ENCODE results near the gene ELOVL6.
"Not testable (repeated sequence)": the region's sequence is repeated elsewhere in the genome, so short reads cannot be mapped to it uniquely, and the experiment has no call there.

The ELOVL6 gene

GRCh38 chr4:110164251-110164650 lies 34.2 kb downstream of the ELOVL6 start:
- WGBS (ENCODE audit: insufficient coverage, insufficient read length): no CpG with 5 or more reads among the region's 5 CpGs
- no peaks in the 10 kb centered on the region for H3K4me1 ChIP-seq (ENCODE audit: control insufficient read depth, insufficient read depth, low read length)
- H3K27ac ChIP-seq (ENCODE audit: low read length): no peak overlapping the region
- no peaks in the 10 kb centered on the region for H3K9me3 ChIP-seq (ENCODE audit: control insufficient read depth, insufficient read depth, low read length)
- no peaks in the 10 kb centered on the region; the same call in 1 of the 2 replicates for H3K36me3 ChIP-seq (ENCODE audit: control insufficient read depth, insufficient read depth, low read length)
- no peak for DNase-seq (ENCODE audit: low read depth, low spot score)
- H3K27me3 ChIP-seq (ENCODE audit: control insufficient read depth, insufficient read depth, low read length): no peaks in the 10 kb centered on the region
- H3K4me3 ChIP-seq (ENCODE audit: low read length): no peak overlapping the region

GRCh38 chr4:110163327-110164069 lies 34.9 kb downstream of the ELOVL6 start:
- H3K9me3 ChIP-seq (ENCODE audit: control insufficient read depth, insufficient read depth, low read length): no peaks in the 10 kb centered on the region
- no peak overlapping the region for H3K4me3 ChIP-seq (ENCODE audit: low read length)
- no peaks in the 10 kb centered on the region for H3K27me3 ChIP-seq (ENCODE audit: control insufficient read depth, insufficient read depth, low read length)
- no peak overlapping the region for H3K27ac ChIP-seq (ENCODE audit: low read length)
- DNase-seq (ENCODE audit: low read depth, low spot score): no peak
- H3K4me1 ChIP-seq (ENCODE audit: control insufficient read depth, insufficient read depth, low read length): no peaks in the 10 kb centered on the region
- WGBS (ENCODE audit: insufficient coverage, insufficient read length): no CpG with 5 or more reads among the region's 4 CpGs
- H3K36me3 ChIP-seq (ENCODE audit: control insufficient read depth, insufficient read depth, low read length): no peaks in the 10 kb centered on the region; the same call in 1 of the 2 replicates

- Histone ChIP-seq H3K4me1 (ENCODE audit: control insufficient read depth, insufficient read depth, low read length) (no peaks in the 10 kb centered on the region), H3K36me3 (ENCODE audit: control insufficient read depth, insufficient read depth, low read length) (no peaks in the 10 kb centered on the region; the same call in 1 of the 2 replicates), H3K4me3 (ENCODE audit: low read length) (no peak overlapping the region), H3K9me3 (ENCODE audit: control insufficient read depth, insufficient read depth, low read length) (no peaks in the 10 kb centered on the region), H3K27me3 (ENCODE audit: control insufficient read depth, insufficient read depth, low read length) (no peaks in the 10 kb centered on the region), H3K27ac (ENCODE audit: low read length) (no peak overlapping the region)
- DNase-seq (ENCODE audit: low read depth, low spot score): no peak
Observed at GRCh38 chr4:110160618-110161017, 37.8 kb downstream of the ELOVL6 start.

GRCh38 chr4:110159541-110159940 lies 38.9 kb downstream of the ELOVL6 start:
- H3K4me1 ChIP-seq (ENCODE audit: control insufficient read depth, insufficient read depth, low read length): no peaks in the 10 kb centered on the region

GRCh38 chr4:110157580-110157979 lies 40.8 kb downstream of the ELOVL6 start:
- WGBS (ENCODE audit: insufficient coverage, insufficient read length): no CpG with 5 or more reads among the region's 3 CpGs
- H3K27me3 ChIP-seq (ENCODE audit: control insufficient read depth, insufficient read depth, low read length): no peaks in the 10 kb centered on the region
- no peaks in the 10 kb centered on the region; the same call in 1 of the 2 replicates for H3K36me3 ChIP-seq (ENCODE audit: control insufficient read depth, insufficient read depth, low read length)
- no peaks in the 10 kb centered on the region for H3K9me3 ChIP-seq (ENCODE audit: control insufficient read depth, insufficient read depth, low read length)
- H3K4me1 ChIP-seq (ENCODE audit: control insufficient read depth, insufficient read depth, low read length): no peaks in the 10 kb centered on the region
- no peak for DNase-seq (ENCODE audit: low read depth, low spot score)
- no peak overlapping the region for H3K4me3 ChIP-seq (ENCODE audit: low read length)
- no peak overlapping the region for H3K27ac ChIP-seq (ENCODE audit: low read length)

More at GRCh38 chr4:110159541-110159940, 38.9 kb downstream of the ELOVL6 start:
- Histone ChIP-seq H3K4me3 (ENCODE audit: low read length) (no peak overlapping the region), H3K9me3 (ENCODE audit: control insufficient read depth, insufficient read depth, low read length) (no peaks in the 10 kb centered on the region), H3K27ac (ENCODE audit: low read length) (no peak overlapping the region), H3K36me3 (ENCODE audit: control insufficient read depth, insufficient read depth, low read length) (no peaks in the 10 kb centered on the region; the same call in 1 of the 2 replicates), H3K27me3 (ENCODE audit: control insufficient read depth, insufficient read depth, low read length) (no peaks in the 10 kb centered on the region)
- DNase-seq (ENCODE audit: low read depth, low spot score): no peak
- 100% methylated on average over 2 of the region's 4 CpGs for WGBS (ENCODE audit: insufficient coverage, insufficient read length)

- DNase-seq (ENCODE audit: low read depth, low spot score); H3K27me3 ChIP-seq (ENCODE audit: control insufficient read depth, insufficient read depth, low read length); H3K4me1 ChIP-seq (ENCODE audit: control insufficient read depth, insufficient read depth, low read length); H3K36me3 ChIP-seq (ENCODE audit: control insufficient read depth, insufficient read depth, low read length); H3K9me3 ChIP-seq (ENCODE audit: control insufficient read depth, insufficient read depth, low read length); H3K27ac ChIP-seq (ENCODE audit: low read length); H3K4me3 ChIP-seq (ENCODE audit: low read length): not testable (repeated sequence)
- WGBS (ENCODE audit: insufficient coverage, insufficient read length): no CpG with 5 or more reads among the region's 5 CpGs
Observed at GRCh38 chr4:110157166-110157565, 41.2 kb downstream of the ELOVL6 start.

- DNase-seq (ENCODE audit: low read depth, low spot score): no peak
- no peak overlapping the region for H3K27ac ChIP-seq (ENCODE audit: low read length)
Observed at GRCh38 chr4:110156442-110156841, 42.0 kb downstream of the ELOVL6 start.

GRCh38 chr4:110155654-110156053 lies 42.8 kb downstream of the ELOVL6 start:
- no CpG with 5 or more reads among the region's 4 CpGs for WGBS (ENCODE audit: insufficient coverage, insufficient read length)
- H3K36me3 ChIP-seq (ENCODE audit: control insufficient read depth, insufficient read depth, low read length): no peaks in the 10 kb centered on the region; the same call in 1 of the 2 replicates

More at GRCh38 chr4:110156442-110156841, 42.0 kb downstream of the ELOVL6 start:
- no peaks in the 10 kb centered on the region for H3K4me1 ChIP-seq (ENCODE audit: control insufficient read depth, insufficient read depth, low read length)
- WGBS (ENCODE audit: insufficient coverage, insufficient read length): no CpG with 5 or more reads among the region's 6 CpGs
- H3K9me3 ChIP-seq (ENCODE audit: control insufficient read depth, insufficient read depth, low read length): no peaks in the 10 kb centered on the region
- no peaks in the 10 kb centered on the region; the same call in 1 of the 2 replicates for H3K36me3 ChIP-seq (ENCODE audit: control insufficient read depth, insufficient read depth, low read length)
- H3K27me3 ChIP-seq (ENCODE audit: control insufficient read depth, insufficient read depth, low read length): no peaks in the 10 kb centered on the region
- H3K4me3 ChIP-seq (ENCODE audit: low read length): no peak overlapping the region

GRCh38 chr4:110154582-110154981 lies 43.8 kb downstream of the ELOVL6 start:
- no peaks in the 10 kb centered on the region for H3K9me3 ChIP-seq (ENCODE audit: control insufficient read depth, insufficient read depth, low read length)
- no peak overlapping the region for H3K27ac ChIP-seq (ENCODE audit: low read length)
- H3K27me3 ChIP-seq (ENCODE audit: control insufficient read depth, insufficient read depth, low read length): no peaks in the 10 kb centered on the region
- no peaks in the 10 kb centered on the region for H3K4me1 ChIP-seq (ENCODE audit: control insufficient read depth, insufficient read depth, low read length)
- no CpG with 5 or more reads among the region's 1 CpG for WGBS (ENCODE audit: insufficient coverage, insufficient read length)
- DNase-seq (ENCODE audit: low read depth, low spot score): no peak
- no peaks in the 10 kb centered on the region for H3K36me3 ChIP-seq (ENCODE audit: control insufficient read depth, insufficient read depth, low read length)
- no peak overlapping the region for H3K4me3 ChIP-seq (ENCODE audit: low read length)

More at GRCh38 chr4:110155654-110156053, 42.8 kb downstream of the ELOVL6 start:
- DNase-seq (ENCODE audit: low read depth, low spot score): no peak
- H3K9me3 ChIP-seq (ENCODE audit: control insufficient read depth, insufficient read depth, low read length): no peaks in the 10 kb centered on the region
- no peak overlapping the region for H3K4me3 ChIP-seq (ENCODE audit: low read length)
- H3K4me1 ChIP-seq (ENCODE audit: control insufficient read depth, insufficient read depth, low read length): no peaks in the 10 kb centered on the region
- H3K27me3 ChIP-seq (ENCODE audit: control insufficient read depth, insufficient read depth, low read length): no peaks in the 10 kb centered on the region
- H3K27ac ChIP-seq (ENCODE audit: low read length): no peak overlapping the region

GRCh38 chr4:110152386-110152785 lies 46.0 kb downstream of the ELOVL6 start:
- no CpG with 5 or more reads among the region's 5 CpGs for WGBS (ENCODE audit: insufficient coverage, insufficient read length)
- no peaks in the 10 kb centered on the region for H3K4me1 ChIP-seq (ENCODE audit: control insufficient read depth, insufficient read depth, low read length)
- H3K4me3 ChIP-seq (ENCODE audit: low read length): no peak overlapping the region
- no peaks in the 10 kb centered on the region for H3K36me3 ChIP-seq (ENCODE audit: control insufficient read depth, insufficient read depth, low read length)
- no peaks in the 10 kb centered on the region for H3K27me3 ChIP-seq (ENCODE audit: control insufficient read depth, insufficient read depth, low read length)
- H3K27ac ChIP-seq (ENCODE audit: low read length): no peak overlapping the region
- DNase-seq (ENCODE audit: low read depth, low spot score): no peak
- no peaks in the 10 kb centered on the region for H3K9me3 ChIP-seq (ENCODE audit: control insufficient read depth, insufficient read depth, low read length)

- H3K9me3 ChIP-seq (ENCODE audit: control insufficient read depth, insufficient read depth, low read length): no peaks in the 10 kb centered on the region
- H3K36me3 ChIP-seq (ENCODE audit: control insufficient read depth, insufficient read depth, low read length): no peaks in the 10 kb centered on the region
- no peaks in the 10 kb centered on the region for H3K4me1 ChIP-seq (ENCODE audit: control insufficient read depth, insufficient read depth, low read length)
- H3K27ac ChIP-seq (ENCODE audit: low read length): no peak overlapping the region
- no CpG with 5 or more reads among the region's 7 CpGs for WGBS (ENCODE audit: insufficient coverage, insufficient read length)
- H3K27me3 ChIP-seq (ENCODE audit: control insufficient read depth, insufficient read depth, low read length): no peaks in the 10 kb centered on the region
- no peak overlapping the region for H3K4me3 ChIP-seq (ENCODE audit: low read length)
- DNase-seq (ENCODE audit: low read depth, low spot score): no peak
Observed at GRCh38 chr4:110149089-110149488, 49.3 kb downstream of the ELOVL6 start.

Measured in iPS DF 6.9 (cell line).